AG10803 (cell line): ENCODE data around the gene KDM5D.

Experiments
- DNase-seq: peaks from one replicate; pipeline ENCODE4 v3.0.0; 2010; ENCODE audit warnings: low read depth
- H3K4me3 ChIP-seq: 2 replicates; pipeline ENCODE4 v1.5.1; 2011; ENCODE audit warnings: mild to moderate bottlenecking, low read length, control low read depth
- TF ChIP-seq, protein P1 (sequence below): conservative IDR thresholded peaks from 2 replicates; pipeline ENCODE4 v1.5.1; 2011; ENCODE audit warnings: mild to moderate bottlenecking, low read length, control low read depth, inconsistent platforms

KDM5D gene

DNA sequence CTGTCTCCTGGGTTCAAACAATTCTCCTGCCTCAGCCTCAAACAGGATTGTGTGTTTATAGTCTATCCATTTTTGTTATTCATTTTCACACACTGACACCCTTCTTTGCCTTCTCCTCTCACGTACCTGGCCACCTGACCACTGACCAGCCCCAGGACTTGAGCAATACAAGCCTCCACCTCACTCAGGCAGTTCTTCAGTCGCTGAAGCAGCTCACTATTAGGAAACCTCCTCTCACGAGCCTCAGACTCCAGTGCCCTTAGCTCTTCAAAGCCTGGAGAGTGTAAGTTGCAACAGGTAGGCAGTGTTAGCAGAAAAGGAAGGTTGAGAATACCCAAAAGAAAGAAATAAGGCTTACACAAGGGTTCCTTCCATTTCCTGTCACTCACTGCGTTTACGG is 29.3 kb downstream of the KDM5D start:
- DNase-seq: no peak
- no peak overlapping the region for H3K4me3 ChIP-seq
- TF ChIP-seq, protein P1, sequence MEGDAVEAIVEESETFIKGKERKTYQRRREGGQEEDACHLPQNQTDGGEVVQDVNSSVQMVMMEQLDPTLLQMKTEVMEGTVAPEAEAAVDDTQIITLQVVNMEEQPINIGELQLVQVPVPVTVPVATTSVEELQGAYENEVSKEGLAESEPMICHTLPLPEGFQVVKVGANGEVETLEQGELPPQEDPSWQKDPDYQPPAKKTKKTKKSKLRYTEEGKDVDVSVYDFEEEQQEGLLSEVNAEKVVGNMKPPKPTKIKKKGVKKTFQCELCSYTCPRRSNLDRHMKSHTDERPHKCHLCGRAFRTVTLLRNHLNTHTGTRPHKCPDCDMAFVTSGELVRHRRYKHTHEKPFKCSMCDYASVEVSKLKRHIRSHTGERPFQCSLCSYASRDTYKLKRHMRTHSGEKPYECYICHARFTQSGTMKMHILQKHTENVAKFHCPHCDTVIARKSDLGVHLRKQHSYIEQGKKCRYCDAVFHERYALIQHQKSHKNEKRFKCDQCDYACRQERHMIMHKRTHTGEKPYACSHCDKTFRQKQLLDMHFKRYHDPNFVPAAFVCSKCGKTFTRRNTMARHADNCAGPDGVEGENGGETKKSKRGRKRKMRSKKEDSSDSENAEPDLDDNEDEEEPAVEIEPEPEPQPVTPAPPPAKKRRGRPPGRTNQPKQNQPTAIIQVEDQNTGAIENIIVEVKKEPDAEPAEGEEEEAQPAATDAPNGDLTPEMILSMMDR: no peak

DNA sequence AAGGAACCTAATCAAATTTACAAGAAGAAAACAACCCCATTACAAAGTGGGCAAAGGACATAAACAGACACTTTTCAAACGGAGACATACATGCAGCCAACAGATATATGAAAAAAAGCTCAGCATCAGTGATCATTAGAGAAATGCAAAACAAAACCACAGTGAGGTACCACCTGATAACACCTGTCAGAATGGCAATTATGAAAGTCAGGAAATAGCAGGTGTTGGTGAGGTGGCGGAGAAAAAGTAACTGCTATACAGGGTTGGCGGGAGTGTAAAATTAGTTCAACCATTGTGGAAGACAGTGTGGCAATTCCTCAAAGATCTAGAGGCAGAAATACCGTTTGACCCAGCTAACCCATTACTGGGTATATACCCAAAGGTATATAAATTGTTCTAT is 31.1 kb downstream of the KDM5D start:
- no peak overlapping the region for H3K4me3 ChIP-seq
- no peak for DNase-seq
- TF ChIP-seq, protein P1: no peak

DNA sequence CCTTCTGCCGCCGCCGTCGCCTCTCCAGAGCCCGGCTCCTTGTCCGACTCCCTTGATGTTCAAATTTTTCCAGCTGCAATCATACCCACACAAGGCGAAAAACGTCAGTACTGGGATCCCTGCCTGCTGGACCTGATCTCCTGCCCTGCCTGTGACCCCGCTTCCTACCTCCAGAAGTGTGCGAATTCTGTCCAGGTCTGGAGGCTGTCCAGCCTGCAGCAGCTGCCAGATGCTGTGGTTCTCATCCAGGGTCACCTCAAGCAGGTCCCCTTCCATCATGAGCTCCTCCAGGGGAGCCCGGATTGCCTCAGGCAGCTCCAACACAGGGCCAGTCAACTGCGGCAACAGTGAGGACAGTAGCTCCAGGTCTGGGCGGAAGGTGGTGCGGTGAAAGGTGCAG is 38.3 kb downstream of the KDM5D start:
- H3K4me3 ChIP-seq: no peak overlapping the region
- no peak for DNase-seq
- TF ChIP-seq, protein P1: no peak

DNA sequence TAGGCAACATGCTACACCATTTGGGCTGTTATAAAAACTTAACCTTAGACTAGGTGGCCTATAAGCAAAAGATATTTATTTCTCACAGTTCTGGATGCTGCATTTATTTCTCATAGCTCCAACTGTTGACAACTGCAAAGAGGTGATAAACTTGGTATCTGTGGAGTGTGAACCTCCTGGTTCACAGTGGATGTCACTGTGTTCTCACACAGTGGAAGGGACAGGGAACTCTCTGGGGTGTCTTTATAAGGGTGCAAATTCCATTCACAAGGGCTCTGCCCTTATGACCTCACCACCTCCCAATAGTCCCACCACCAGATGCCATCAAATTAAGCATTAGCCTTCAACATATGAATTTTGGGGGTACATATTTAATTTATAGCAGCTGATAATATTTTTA is 46.0 kb downstream of the KDM5D start:
- no peak for DNase-seq
- H3K4me3 ChIP-seq: no peak overlapping the region
- TF ChIP-seq, protein P1: no peak

DNA sequence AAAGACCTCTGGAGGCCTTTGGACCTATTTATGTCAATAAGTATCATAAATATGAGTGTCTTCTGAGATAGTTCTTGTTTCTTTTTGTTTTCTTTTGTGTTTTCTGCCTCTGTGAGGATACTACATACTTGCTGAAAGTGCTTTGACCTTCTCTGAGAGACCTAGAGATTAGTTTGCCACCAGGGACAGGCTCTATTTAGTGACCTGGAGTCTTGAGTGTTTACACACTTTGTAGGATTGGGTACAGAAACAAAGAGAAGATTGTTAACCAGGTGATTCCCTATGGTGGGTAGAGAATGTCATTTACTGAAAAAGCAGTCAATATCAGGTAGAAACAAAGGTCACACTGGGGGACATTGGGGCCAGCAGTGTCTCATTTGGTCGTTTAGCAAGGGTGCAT is 63.7 kb downstream of the KDM5D start:
- TF ChIP-seq, protein P1: no peak

More for the DNA sequence above, 63.7 kb downstream of the KDM5D start:
- DNase-seq: no peak
- H3K4me3 ChIP-seq: no peak overlapping the region
